Measurements from ENCODE around the gene LEF1.

LEF1 gene

DNA sequence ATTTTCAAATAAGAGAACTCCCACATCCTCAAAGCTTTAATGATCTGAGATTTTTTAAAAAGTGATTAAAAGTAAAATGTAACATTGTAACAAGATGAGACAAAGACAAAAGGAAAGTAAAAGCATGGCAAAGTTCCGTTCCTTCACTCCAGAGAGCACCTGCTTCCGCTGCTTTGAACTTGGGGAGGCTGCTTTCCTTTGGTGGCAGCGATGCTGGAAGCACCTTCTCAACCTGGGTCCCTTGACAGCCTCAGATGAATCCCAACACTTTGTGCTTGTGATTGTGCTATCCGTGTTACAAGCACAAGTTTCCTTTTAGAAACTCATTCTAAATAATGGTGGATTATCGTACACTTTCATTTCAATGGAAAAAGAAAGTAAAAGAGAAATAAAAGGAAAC lies 119.3 kb downstream of the LEF1 start:
- Histone ChIP-seq H3K4me2 (no peak overlapping the region), H3K36me3 (ENCODE audit: insufficient read depth) (no peaks in the 10 kb centered on the region), H4K20me1 (ENCODE audit: insufficient read depth) (no peaks in the 10 kb centered on the region), H3K79me2 (ENCODE audit: insufficient read depth, low read depth) (no peaks in the 10 kb centered on the region), H3K4me3 (IDR thresholded peaks at IDR 0.05; ENCODE audit: insufficient read depth, low read depth, low read length) (no peak overlapping the region), H3K27ac (no peak overlapping the region), H3K27me3 (ENCODE audit: insufficient read depth, low read depth) (no peaks in the 10 kb centered on the region), H3K4me1 (ENCODE audit: low read depth, poor library complexity, severe bottlenecking) (peaks cover 37% of the 10 kb centered on the region), H2AFZ (ENCODE audit: low read depth) (no peak overlapping the region), H3K9ac (no peak overlapping the region)
- no peak for TF ChIP-seq CTCF (conservative IDR thresholded peaks at IDR 0.05; ENCODE audit: low read depth, low read length)

GRCh38 chr4:108048997-108049396 lies 119.7 kb downstream of the LEF1 start:
- no peaks in the 10 kb centered on the region for H4K20me1 ChIP-seq (ENCODE audit: insufficient read depth)
- no peak for TF ChIP-seq CTCF (conservative IDR thresholded peaks at IDR 0.05; ENCODE audit: low read depth, low read length)
- no peaks in the 10 kb centered on the region for H3K36me3 ChIP-seq (ENCODE audit: insufficient read depth)
- H2AFZ ChIP-seq (ENCODE audit: low read depth): no peak overlapping the region
- H3K79me2 ChIP-seq (ENCODE audit: insufficient read depth, low read depth): no peaks in the 10 kb centered on the region
- no peaks in the 10 kb centered on the region for H3K27me3 ChIP-seq (ENCODE audit: insufficient read depth, low read depth)
- no peak overlapping the region for H3K9ac ChIP-seq
- no peak overlapping the region for H3K4me2 ChIP-seq
- no peak overlapping the region for H3K4me3 ChIP-seq (IDR thresholded peaks at IDR 0.05; ENCODE audit: insufficient read depth, low read depth, low read length)
- H3K27ac ChIP-seq: no peak overlapping the region
- H3K4me1 ChIP-seq (ENCODE audit: low read depth, poor library complexity, severe bottlenecking): peaks cover 37% of the 10 kb centered on the region

- Histone ChIP-seq H2AFZ (ENCODE audit: low read depth) (no peak overlapping the region), H3K9ac (no peak overlapping the region), H3K4me3 (IDR thresholded peaks at IDR 0.05; ENCODE audit: insufficient read depth, low read depth, low read length) (no peak overlapping the region), H3K4me1 (ENCODE audit: low read depth, poor library complexity, severe bottlenecking) (peaks cover 37% of the 10 kb centered on the region), H3K27ac (no peak overlapping the region), H3K27me3 (ENCODE audit: insufficient read depth, low read depth) (no peaks in the 10 kb centered on the region), H3K36me3 (ENCODE audit: insufficient read depth) (no peaks in the 10 kb centered on the region), H3K79me2 (ENCODE audit: insufficient read depth, low read depth) (no peaks in the 10 kb centered on the region), H4K20me1 (ENCODE audit: insufficient read depth) (no peaks in the 10 kb centered on the region), H3K4me2 (no peak overlapping the region)
- TF ChIP-seq CTCF (conservative IDR thresholded peaks at IDR 0.05; ENCODE audit: low read depth, low read length): no peak
These were observed 120.6 kb downstream of the LEF1 start for GRCh38 chr4:108048157-108048556.

DNA sequence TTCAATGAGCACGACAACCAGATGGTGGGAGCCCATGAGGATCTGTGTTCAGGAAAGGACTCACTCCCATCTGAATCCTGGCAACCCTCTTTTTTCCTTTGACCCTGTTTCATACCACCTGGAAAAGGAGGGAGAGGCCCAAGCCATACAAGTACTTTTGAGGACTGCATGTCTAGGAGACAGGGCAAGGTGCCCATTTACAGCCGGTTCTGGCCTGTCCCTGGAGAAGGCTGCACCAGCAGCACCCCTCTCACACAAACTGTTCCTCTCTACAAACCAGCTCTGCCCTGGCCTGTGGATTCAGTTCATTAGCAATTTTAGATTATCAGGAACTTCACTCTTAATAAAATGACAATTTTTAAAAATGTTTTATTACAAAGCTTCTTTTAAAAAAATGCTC lies 121.5 kb downstream of the LEF1 start:
- Histone ChIP-seq H2AFZ (ENCODE audit: low read depth) (no peak overlapping the region), H4K20me1 (ENCODE audit: insufficient read depth) (no peaks in the 10 kb centered on the region), H3K27me3 (ENCODE audit: insufficient read depth, low read depth) (no peaks in the 10 kb centered on the region), H3K4me2 (no peak overlapping the region), H3K36me3 (ENCODE audit: insufficient read depth) (no peaks in the 10 kb centered on the region), H3K4me3 (IDR thresholded peaks at IDR 0.05; ENCODE audit: insufficient read depth, low read depth, low read length) (no peak overlapping the region), H3K79me2 (ENCODE audit: insufficient read depth, low read depth) (no peaks in the 10 kb centered on the region), H3K9ac (no peak overlapping the region), H3K27ac (no peak overlapping the region), H3K4me1 (ENCODE audit: low read depth, poor library complexity, severe bottlenecking) (peaks cover 34% of the 10 kb centered on the region)
- no peak for TF ChIP-seq CTCF (conservative IDR thresholded peaks at IDR 0.05; ENCODE audit: low read depth, low read length)

DNA sequence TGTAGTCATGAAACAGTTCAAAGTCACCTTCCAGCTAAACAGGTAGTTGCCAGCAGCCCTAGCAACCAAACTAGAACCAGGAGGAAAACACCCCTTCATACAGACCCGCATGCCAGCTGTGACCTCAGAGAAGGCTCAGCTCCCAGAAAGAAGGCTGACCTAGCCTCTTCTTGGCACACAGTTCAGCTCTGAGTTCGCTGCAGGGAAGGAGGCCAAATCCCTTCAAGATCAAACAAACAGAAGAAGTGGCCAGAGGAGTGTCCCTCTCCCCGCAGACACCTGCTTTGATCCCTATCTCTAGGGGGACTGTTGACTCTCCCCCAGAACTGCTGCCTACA lies 123.1 kb downstream of the LEF1 start:
- no peak overlapping the region for H3K9ac ChIP-seq
- H3K4me2 ChIP-seq: 0 out of 2 replicates have a peak overlapping the region, but pooled peaks have one; percentile 82
- H3K27ac ChIP-seq: no peak overlapping the region
- no peak for TF ChIP-seq CTCF (conservative IDR thresholded peaks at IDR 0.05; ENCODE audit: low read depth, low read length)
- H3K27me3 ChIP-seq (ENCODE audit: insufficient read depth, low read depth): no peaks in the 10 kb centered on the region
- H3K79me2 ChIP-seq (ENCODE audit: insufficient read depth, low read depth): no peaks in the 10 kb centered on the region
- H2AFZ ChIP-seq (ENCODE audit: low read depth): no peak overlapping the region
- H4K20me1 ChIP-seq (ENCODE audit: insufficient read depth): no peaks in the 10 kb centered on the region
- peaks cover 34% of the 10 kb centered on the region for H3K4me1 ChIP-seq (ENCODE audit: low read depth, poor library complexity, severe bottlenecking)
- H3K4me3 ChIP-seq (IDR thresholded peaks at IDR 0.05; ENCODE audit: insufficient read depth, low read depth, low read length): no peak overlapping the region
- no peaks in the 10 kb centered on the region for H3K36me3 ChIP-seq (ENCODE audit: insufficient read depth)

Measured in KMS-11 (cell line).